Measurements from ENCODE around the gene CARD9. TPM values are rescaled to one million over a fixed set of nuclear protein-coding genes. Genes with fewer than 3 reads are reported as not detected.
A peak's percentile ranks its signal among the peaks of the same experiment; 100 is the strongest.

The CARD9 gene
- total RNA-seq, 4 donors from 2014 or later: 1.1 to 5.6 (median 2.0) TPM

DNA sequence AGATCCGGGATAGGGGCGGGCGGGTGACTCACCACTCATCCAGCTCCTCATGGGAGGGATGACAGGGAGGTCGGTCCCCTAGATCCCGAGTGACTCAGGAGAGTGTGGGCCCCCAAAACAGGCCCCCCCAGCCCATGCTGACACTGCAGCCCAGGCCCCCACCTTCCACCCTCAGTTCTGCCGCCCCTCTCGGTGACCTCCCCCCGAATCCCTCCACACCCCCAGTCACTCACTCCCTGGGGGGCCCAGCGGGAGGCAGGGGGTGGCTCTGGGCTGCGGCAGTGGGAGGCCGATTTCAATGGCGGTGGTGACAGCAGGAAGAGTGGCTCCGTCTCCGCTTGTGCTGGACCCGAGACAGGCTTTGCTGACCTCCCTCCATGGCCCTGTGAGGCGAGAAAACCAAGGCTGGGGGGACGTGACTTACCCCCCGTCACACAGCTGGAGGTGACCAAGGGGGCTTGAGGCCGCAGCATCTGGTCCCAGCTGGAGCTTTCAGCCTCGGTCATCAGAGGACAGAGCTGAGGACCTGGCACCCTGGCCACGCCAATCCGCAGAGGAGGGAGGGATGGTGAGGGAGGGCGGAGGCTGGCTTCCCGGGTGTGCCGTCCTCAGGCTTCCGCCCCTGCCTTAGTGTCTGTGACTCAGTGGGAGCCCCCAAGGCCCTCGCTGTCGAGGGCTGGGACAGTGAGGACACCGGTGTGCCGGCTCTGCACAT is 37.2 kb downstream of the CARD9 start:
- intact Hi-C loops (cut with DNase I; ENCODE audit: low total_unique reads): loop anchor here (10.0 kb wide), 1 partner anchor 68 kb away; the partner anchor contains the start of gene SNAPC4
- Histone ChIP-seq H3K36me3 (no peaks in the 10 kb centered on the region), H3K27me3 (no peaks in the 10 kb centered on the region), H3K4me1 (no peaks in the 10 kb centered on the region), H3K27ac (peak overlapping the region in 2 of 4 donors; percentile 8 to 29), H3K9me3 (no peaks in the 10 kb centered on the region), H3K4me3 (no peak overlapping the region)
- DNase-seq: no peak
- no peak for TF ChIP-seq POLR2A (IDR thresholded peaks at IDR 0.05)
- TF ChIP-seq POLR2AphosphoS5 (IDR thresholded peaks at IDR 0.05): peak in 1 of 3 donors; percentile 33
- in situ Hi-C loops (cut with MboI; ENCODE audit: low pct_ligation_motif_present in 1 of 4, low pct_unique_long_range_greater_than_20kb in 1 of 4, low sequenced_read_pairs in 3 of 4): no loop called here
- WGBS, 2 donors (ENCODE audit: low coverage in 1 of 2): 67% methylated on average over 23 of the region's 30 CpGs; no CpG with 5 or more reads in 1 of the 2 donors

DNA sequence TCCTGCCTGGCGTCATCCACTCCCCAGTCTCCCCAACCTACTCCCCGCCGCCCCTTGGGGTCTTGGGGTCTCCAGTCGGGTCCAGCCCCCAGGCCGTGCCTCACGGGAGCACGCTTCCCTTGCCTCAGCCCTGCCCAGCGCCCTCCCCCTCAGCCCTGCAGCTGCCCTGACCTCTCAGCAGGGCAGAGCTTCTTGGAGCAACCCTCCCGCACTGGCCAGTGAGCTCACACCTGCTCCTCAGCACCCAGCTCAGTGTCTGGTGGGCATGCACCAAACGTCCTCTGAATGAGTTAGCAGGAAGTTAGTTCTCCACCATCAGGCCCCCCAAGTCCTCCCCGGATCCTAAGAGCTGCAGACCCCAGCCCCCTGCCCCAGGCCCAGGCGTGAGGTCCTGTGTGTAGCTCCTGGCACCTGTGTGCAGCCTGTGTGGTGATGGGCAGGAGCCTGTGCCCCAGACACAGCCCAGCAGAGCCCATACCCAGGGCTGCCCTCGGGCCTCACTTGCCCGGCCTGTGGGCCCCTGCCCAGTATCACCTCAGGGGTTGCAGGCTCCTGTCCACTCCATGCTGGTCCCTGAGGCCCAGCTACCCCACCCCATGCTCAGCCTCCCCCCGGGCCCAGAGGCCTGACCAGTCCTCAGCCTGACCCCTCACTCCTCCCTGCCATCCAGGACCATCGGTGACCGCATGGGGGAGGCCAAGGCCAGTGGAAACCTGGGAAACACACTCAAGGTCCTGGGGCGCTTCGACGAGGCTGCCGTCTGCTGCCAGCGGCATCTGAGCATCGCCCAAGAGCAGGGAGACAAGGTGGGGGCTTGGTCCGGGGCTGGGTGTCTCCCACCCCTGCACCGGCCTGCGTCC is 37.9 kb downstream of the CARD9 start:
- intact Hi-C loops (cut with DNase I; ENCODE audit: low total_unique reads): loop anchor here (10.0 kb wide), 1 partner anchor 69 kb away; the partner anchor contains the start of gene SNAPC4
- no peaks in the 10 kb centered on the region for H3K9me3 ChIP-seq
- TF ChIP-seq POLR2AphosphoS5 (IDR thresholded peaks at IDR 0.05) (no peak), POLR2A (IDR thresholded peaks at IDR 0.05) (no peak), EP300 (IDR thresholded peaks at IDR 0.05; ENCODE audit: low read depth) (no peak)
- TF ChIP-seq, protein P1, sequence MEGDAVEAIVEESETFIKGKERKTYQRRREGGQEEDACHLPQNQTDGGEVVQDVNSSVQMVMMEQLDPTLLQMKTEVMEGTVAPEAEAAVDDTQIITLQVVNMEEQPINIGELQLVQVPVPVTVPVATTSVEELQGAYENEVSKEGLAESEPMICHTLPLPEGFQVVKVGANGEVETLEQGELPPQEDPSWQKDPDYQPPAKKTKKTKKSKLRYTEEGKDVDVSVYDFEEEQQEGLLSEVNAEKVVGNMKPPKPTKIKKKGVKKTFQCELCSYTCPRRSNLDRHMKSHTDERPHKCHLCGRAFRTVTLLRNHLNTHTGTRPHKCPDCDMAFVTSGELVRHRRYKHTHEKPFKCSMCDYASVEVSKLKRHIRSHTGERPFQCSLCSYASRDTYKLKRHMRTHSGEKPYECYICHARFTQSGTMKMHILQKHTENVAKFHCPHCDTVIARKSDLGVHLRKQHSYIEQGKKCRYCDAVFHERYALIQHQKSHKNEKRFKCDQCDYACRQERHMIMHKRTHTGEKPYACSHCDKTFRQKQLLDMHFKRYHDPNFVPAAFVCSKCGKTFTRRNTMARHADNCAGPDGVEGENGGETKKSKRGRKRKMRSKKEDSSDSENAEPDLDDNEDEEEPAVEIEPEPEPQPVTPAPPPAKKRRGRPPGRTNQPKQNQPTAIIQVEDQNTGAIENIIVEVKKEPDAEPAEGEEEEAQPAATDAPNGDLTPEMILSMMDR (IDR thresholded peaks at IDR 0.05): no peak
- no peaks in the 10 kb centered on the region for H3K4me1 ChIP-seq
- no peaks in the 10 kb centered on the region for H3K27me3 ChIP-seq
- no peak for DNase-seq
- no peak overlapping the region for H3K4me3 ChIP-seq
- WGBS, 2 donors (ENCODE audit: low coverage in 1 of 2): 76% methylated on average over 24 of the region's 26 CpGs; no CpG with 5 or more reads in 1 of the 2 donors
- in situ Hi-C loops (cut with MboI; ENCODE audit: low pct_ligation_motif_present in 1 of 4, low pct_unique_long_range_greater_than_20kb in 1 of 4, low sequenced_read_pairs in 3 of 4): no loop called here
- no peaks in the 10 kb centered on the region for H3K36me3 ChIP-seq
- peak overlapping the region in 2 of 4 donors; percentile 8 to 29 for H3K27ac ChIP-seq

DNA sequence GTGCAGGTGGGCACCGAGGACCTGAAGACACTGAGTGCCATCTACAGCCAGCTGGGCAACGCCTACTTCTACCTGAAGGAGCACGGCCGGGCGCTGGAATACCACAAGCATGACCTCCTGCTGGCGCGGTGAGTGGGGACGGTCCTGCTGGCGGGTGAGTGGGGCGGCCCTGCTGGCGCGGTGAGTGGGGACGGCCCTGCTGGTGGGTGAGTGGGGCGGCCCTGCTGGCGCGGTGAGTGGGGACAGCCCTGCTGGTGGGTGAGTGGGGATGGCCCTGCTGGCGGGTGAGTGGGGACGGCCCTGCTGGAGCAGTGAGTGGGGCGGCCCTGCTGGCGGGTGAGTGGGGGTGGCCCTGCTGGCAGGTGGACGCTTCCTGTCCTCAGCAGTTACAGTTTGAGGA is 38.9 kb downstream of the CARD9 start:
- in situ Hi-C loops (cut with MboI; ENCODE audit: low pct_ligation_motif_present in 1 of 4, low pct_unique_long_range_greater_than_20kb in 1 of 4, low sequenced_read_pairs in 3 of 4) (no loop called here), intact Hi-C loops (cut with DNase I; ENCODE audit: low total_unique reads) (loop anchor here (10.0 kb wide), 1 partner anchor 70 kb away; the partner anchor contains the start of gene SNAPC4)
- Histone ChIP-seq H3K36me3 (no peaks in the 10 kb centered on the region), H3K4me3 (no peak overlapping the region), H3K4me1 (peaks cover 0 to 2% (median under 1%) of the 10 kb centered on the region in 4 donors), H3K9me3 (no peaks in the 10 kb centered on the region), H3K27ac (no peak overlapping the region), H3K27me3 (no peaks in the 10 kb centered on the region)
- no peak for DNase-seq
- 86% methylated on average over 21 of the region's 21 CpGs; no CpG with 5 or more reads in 1 of the 2 donors for WGBS, 2 donors (ENCODE audit: low coverage in 1 of 2)
- TF ChIP-seq POLR2A (IDR thresholded peaks at IDR 0.05) (no peak), EP300 (IDR thresholded peaks at IDR 0.05; ENCODE audit: low read depth) (no peak), POLR2AphosphoS5 (IDR thresholded peaks at IDR 0.05) (no peak)
- TF ChIP-seq, protein P1 (IDR thresholded peaks at IDR 0.05): no peak

DNA sequence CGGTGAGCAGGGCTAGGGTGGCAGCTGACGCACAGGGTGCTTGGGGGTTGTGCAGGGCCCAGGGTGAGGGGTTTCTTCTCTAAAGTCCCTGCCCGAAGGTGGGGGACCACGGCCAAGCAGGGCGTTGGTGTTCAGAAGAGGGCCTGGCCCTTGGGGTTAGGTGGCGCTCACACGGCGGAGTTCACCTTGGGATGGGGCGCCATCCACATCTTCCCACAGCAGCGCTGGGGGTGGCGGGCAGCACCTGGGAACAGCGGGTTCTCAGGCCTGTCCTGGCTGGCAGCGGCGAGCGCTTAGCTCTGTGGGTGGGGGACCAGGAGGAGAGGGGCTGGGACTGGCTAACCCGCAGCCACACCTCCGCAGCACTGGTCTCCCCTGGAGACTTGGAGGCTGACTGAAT is 40.0 kb downstream of the CARD9 start:
- in situ Hi-C loops (cut with MboI; ENCODE audit: low pct_ligation_motif_present in 1 of 4, low pct_unique_long_range_greater_than_20kb in 1 of 4, low sequenced_read_pairs in 3 of 4): no loop called here
- WGBS, 2 donors (ENCODE audit: low coverage in 1 of 2): 85% methylated on average over 16 of the region's 17 CpGs; no CpG with 5 or more reads in 1 of the 2 donors
- intact Hi-C loops (cut with DNase I; ENCODE audit: low total_unique reads): loop anchor here (10.0 kb wide), 1 partner anchor 71 kb away; the partner anchor contains the start of gene SNAPC4

More for the DNA sequence above, 40.0 kb downstream of the CARD9 start:
- Histone ChIP-seq H3K4me3 (no peak overlapping the region), H3K36me3 (no peaks in the 10 kb centered on the region), H3K4me1 (peaks cover under 1 to 12% (median 7%) of the 10 kb centered on the region in 4 donors), H3K27ac (no peak overlapping the region), H3K9me3 (no peaks in the 10 kb centered on the region), H3K27me3 (peaks cover under 1% of the 10 kb centered on the region)
- no peak for DNase-seq
- TF ChIP-seq POLR2A (IDR thresholded peaks at IDR 0.05) (no peak), EP300 (IDR thresholded peaks at IDR 0.05; ENCODE audit: low read depth) (no peak), POLR2AphosphoS5 (IDR thresholded peaks at IDR 0.05) (no peak)
- TF ChIP-seq, protein P1 (IDR thresholded peaks at IDR 0.05): no peak

All from transverse colon (tissue), 4 donors.